Astrocyte of the spinal cord (primary cell): Measurements from ENCODE around the gene HMGXB3.

Experiments
- DNase-seq: peaks from one replicate; pipeline ENCODE4 v3.0.0; 2011; ENCODE audit warnings: low read depth, low spot score
- H3K4me3 ChIP-seq: 2 replicates; pipeline ENCODE4 v1.5.1; 2011; ENCODE audit warnings: low read depth, mild to moderate bottlenecking, low read length, moderate library complexity
- in situ Hi-C: cut with HindIII; loops from 2 replicates; pipeline ENCODE4 v1.10.0; 2017; ENCODE audit warnings: low sequenced_read_pairs
- TF ChIP-seq, protein P1 (sequence below): IDR thresholded peaks from 2 replicates; pipeline ENCODE4 v1.5.1; 2012; ENCODE audit warnings: low read depth, mild to moderate bottlenecking, low read length, inconsistent platforms

Gene HMGXB3

DNA sequence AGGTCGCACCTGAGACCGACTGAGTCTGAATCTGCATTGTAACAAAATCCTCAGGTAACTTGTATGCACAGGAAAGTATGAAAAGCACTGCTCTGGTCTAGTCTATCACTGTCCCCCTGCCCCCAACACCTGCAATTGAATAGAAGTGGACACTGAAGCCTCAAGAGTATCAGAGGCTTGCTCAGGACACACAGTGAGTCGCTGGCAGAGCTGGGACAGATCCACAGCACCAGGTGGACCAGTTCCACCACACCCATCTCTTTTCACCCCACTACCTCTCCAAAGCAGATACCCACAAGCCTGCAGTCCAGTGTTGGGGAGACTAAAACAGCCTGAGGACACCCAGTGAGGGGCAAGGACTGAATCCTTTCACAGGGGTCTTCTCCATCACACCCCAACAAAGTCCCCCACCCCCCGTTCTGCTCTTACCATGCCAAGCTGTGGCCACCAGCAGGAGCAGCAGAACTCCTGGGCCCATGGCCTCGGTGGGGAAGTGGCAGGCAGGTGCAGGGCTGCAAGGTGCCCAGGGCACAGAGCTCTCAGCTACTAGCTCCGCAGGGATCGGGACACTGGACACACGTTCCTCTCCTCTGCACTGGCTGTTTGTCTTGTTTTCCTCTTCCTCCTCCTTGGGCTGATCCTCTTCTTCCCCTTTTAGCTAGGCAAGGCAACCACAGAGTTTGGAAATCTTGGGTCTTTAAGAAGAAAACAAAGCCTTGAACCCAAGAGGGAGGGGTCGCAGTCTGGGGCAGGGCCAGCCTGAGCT is 85.6 kb downstream of the HMGXB3 start, which contains the start of gene CSF1R:
Gene CSF1R (minus strand): TSS at position 605 of the 766 bp plus-strand sequence. CDS start 127 bp downstream, at position 478.
- H3K4me3 ChIP-seq: no peak within 1 kb of the TSS
- TF ChIP-seq, protein P1, sequence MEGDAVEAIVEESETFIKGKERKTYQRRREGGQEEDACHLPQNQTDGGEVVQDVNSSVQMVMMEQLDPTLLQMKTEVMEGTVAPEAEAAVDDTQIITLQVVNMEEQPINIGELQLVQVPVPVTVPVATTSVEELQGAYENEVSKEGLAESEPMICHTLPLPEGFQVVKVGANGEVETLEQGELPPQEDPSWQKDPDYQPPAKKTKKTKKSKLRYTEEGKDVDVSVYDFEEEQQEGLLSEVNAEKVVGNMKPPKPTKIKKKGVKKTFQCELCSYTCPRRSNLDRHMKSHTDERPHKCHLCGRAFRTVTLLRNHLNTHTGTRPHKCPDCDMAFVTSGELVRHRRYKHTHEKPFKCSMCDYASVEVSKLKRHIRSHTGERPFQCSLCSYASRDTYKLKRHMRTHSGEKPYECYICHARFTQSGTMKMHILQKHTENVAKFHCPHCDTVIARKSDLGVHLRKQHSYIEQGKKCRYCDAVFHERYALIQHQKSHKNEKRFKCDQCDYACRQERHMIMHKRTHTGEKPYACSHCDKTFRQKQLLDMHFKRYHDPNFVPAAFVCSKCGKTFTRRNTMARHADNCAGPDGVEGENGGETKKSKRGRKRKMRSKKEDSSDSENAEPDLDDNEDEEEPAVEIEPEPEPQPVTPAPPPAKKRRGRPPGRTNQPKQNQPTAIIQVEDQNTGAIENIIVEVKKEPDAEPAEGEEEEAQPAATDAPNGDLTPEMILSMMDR: no peak
- in situ Hi-C loops: no loop called here
- DNase-seq: no peak

DNA sequence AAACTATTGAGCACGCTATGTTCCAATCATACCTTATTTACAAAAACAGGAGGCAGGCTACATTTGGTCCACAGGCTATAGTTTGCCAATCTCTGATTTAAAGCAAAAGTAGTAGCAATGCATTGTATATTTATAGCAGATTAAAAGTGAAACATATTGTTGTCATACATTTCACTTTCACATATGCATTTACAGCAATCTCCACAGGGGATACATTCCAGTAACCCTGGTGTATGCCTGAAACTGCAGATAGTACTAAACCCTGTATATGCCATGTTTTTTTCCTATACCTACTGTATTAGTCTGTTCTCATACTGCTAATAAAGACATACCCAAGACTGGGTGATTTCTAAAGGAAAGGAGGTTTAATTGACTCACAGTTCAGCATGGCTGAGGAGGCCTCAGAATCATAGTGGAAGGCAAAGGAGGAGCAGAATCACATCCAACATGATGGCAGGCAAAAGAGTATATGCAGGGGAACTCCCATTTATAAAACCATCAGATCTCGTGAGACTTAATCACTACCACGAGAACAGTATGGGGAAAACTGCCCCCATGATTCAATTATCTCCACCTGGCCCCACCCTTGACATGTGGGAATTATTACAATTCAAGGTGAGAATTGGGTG is 91.7 kb downstream of the HMGXB3 start:
- in situ Hi-C loops: no loop called here
- TF ChIP-seq, protein P1: no peak
- no peak overlapping the region for H3K4me3 ChIP-seq
- DNase-seq: no peak

DNA sequence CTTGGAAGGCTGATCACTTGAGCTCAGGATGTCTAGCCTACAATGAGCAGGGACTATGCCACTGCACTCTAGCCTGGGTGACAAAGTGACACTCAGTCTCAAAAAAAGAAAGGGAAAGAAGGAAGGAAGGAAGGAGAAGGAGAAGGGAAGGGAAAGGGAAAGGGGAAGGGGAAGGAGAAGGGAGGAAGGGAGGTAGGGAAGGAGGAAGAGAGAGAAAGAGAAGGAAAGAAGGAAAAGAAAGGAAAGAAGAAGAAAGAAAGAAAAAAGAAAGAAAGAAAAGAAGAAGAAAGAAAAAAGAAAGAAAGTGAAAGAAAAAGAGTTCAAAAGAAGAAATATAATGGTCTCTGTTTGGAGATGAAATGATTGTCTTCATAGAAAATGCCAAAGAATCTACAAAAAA is 96.6 kb downstream of the HMGXB3 start:
- H3K4me3 ChIP-seq: no peak overlapping the region
- DNase-seq: no peak
- TF ChIP-seq, protein P1: no peak
- in situ Hi-C loops: no loop called here

GRCh38 chr5:150101023-150101422 is 100.5 kb downstream of the HMGXB3 start:
- no peak overlapping the region for H3K4me3 ChIP-seq
- in situ Hi-C loops: no loop called here
- TF ChIP-seq, protein P1: no peak
- DNase-seq: no peak
